ENCODE results near the gene PSTPIP2. TPM values are rescaled to one million over a fixed set of nuclear protein-coding genes. Genes with fewer than 3 reads are reported as not detected.

PSTPIP2 gene
- total and polyA plus RNA-seq, 2 of the 13 experiments (the other 11 are each of a cell fraction or from before 2014, with no cell fraction given) = 0.25 to 0.27 TPM

- TF ChIP-seq ZNF407 (CRISPR knock-in tag; IDR thresholded peaks at IDR 0.05; ENCODE audit: not compliant biosample characterization) (peak; percentile 82), PBX3 (CRISPR knock-in tag; IDR thresholded peaks at IDR 0.05; ENCODE audit: borderline replicate concordance) (no peak), ZMYM3 (CRISPR knock-in tag; IDR thresholded peaks at IDR 0.05) (no peak), NKX3-1 (CRISPR knock-in tag; IDR thresholded peaks at IDR 0.05) (no peak; the same call in 1 of the 2 replicates), TBL1XR1 (IDR thresholded peaks at IDR 0.05; ENCODE audit: borderline replicate concordance, low read length, partially characterized antibody) (no peak), ZNF547 (CRISPR knock-in tag; IDR thresholded peaks at IDR 0.05) (peak; percentile 60), ZNF597 (CRISPR knock-in tag; IDR thresholded peaks at IDR 0.05) (no peak), NCOA2 (CRISPR knock-in tag; IDR thresholded peaks at IDR 0.05) (no peak; the same call in 1 of the 2 replicates), ATF4 (CRISPR knock-in tag; IDR thresholded peaks at IDR 0.05) (no peak), DNMT1 (CRISPR knock-in tag; IDR thresholded peaks at IDR 0.05) (no peak), GATAD1 (CRISPR knock-in tag; IDR thresholded peaks at IDR 0.05) (no peak), NFRKB (IDR thresholded peaks at IDR 0.05) (no peak), NFATC3 (CRISPR knock-in tag; IDR thresholded peaks at IDR 0.05) (no peak), ZBTB39 (CRISPR knock-in tag; IDR thresholded peaks at IDR 0.05) (peak; percentile 72; the same call in 1 of the 2 replicates)
Observed at GRCh38 chr18:46104128-46104911, 32.3 kb upstream of the PSTPIP2 start, which contains the start of gene HAUS1 (continued).

Measured in HepG2 (cell line).